Keratinocyte (primary cell): ENCODE results near the gene CAPSL. TPM values are rescaled to one million over a fixed set of nuclear protein-coding genes. Genes with fewer than 3 reads are reported as not detected.

Source experiments
- DNase-seq: peaks from one replicate; pipeline ENCODE4 v3.0.0-alpha.2; 2011; ENCODE audit warnings: low read depth, missing footprints, low spot score
- FAIRE-seq: peaks from 2 replicates; lab custom pipeline; 2011; peaks lifted over from hg19 to GRCh38; lab: Jason Lieb, UNC
- H2AFZ ChIP-seq: 2 replicates; pipeline ENCODE4 v1.6.0; 2012; ENCODE audit warnings: low read length, control low read depth, inconsistent platforms; ENCODE audit not compliant: control insufficient read depth
- H3K27ac ChIP-seq: 2 replicates; pipeline ENCODE4 v1.5.1; 2011; ENCODE audit warnings: low read length; ENCODE audit not compliant: control insufficient read depth, insufficient read depth
- H3K27me3 ChIP-seq: 3 replicates; pipeline ENCODE4 v1.6.0; 2011; ENCODE audit warnings: low read length; ENCODE audit not compliant: control insufficient read depth, insufficient read depth; ENCODE audit errors: extremely low read depth
- H3K36me3 ChIP-seq, 2 experiments: 2 replicates in 1 of 2; 3 replicates in 1 of 2; pipeline ENCODE4 v1.5.1; 2011; ENCODE audit warnings: low read length in 2 of 2, mild to moderate bottlenecking in 1 of 2; ENCODE audit not compliant: control insufficient read depth in 2 of 2, insufficient read depth in 2 of 2; ENCODE audit errors: extremely low read depth in 1 of 2
- H3K4me1 ChIP-seq: 3 replicates; pipeline ENCODE4 v1.5.1; 2011; ENCODE audit warnings: low read length; ENCODE audit not compliant: control insufficient read depth, insufficient read depth; ENCODE audit errors: extremely low read depth
- H3K4me2 ChIP-seq: 3 replicates; pipeline ENCODE4 v1.6.0; 2011; ENCODE audit warnings: low read depth, low read length; ENCODE audit not compliant: control insufficient read depth, insufficient read depth; ENCODE audit errors: extremely low read depth
- H3K4me3 ChIP-seq, 3 experiments: fragments of 200-600 bp in 1 of 3; sonication (generic) in 1 of 3; 2 replicates in 2 of 3; 3 replicates in 1 of 3; pipeline ENCODE4 v1.5.1; 2011 to 2016; ENCODE audit warnings: low read length in 3 of 3, mild to moderate bottlenecking in 3 of 3, control low read depth in 2 of 3, inconsistent platforms in 1 of 3, low read depth in 1 of 3, mixed read lengths in 1 of 3, mixed run types in 1 of 3, moderate library complexity in 1 of 3; ENCODE audit not compliant: control insufficient read depth in 2 of 3, insufficient read depth in 2 of 3; ENCODE audit errors: extremely low read depth in 1 of 3
- H3K79me2 ChIP-seq: 2 replicates; pipeline ENCODE4 v1.6.0; 2012; ENCODE audit warnings: low read length; ENCODE audit not compliant: control insufficient read depth, insufficient read depth
- H3K9ac ChIP-seq: 3 replicates; pipeline ENCODE4 v1.6.0; 2011; ENCODE audit warnings: low read length; ENCODE audit not compliant: control insufficient read depth, insufficient read depth; ENCODE audit errors: extremely low read depth
- H3K9me1 ChIP-seq: 3 replicates; pipeline ENCODE4 v1.6.0; 2011; ENCODE audit warnings: low read length; ENCODE audit not compliant: control insufficient read depth, insufficient read depth; ENCODE audit errors: extremely low read depth
- H3K9me3 ChIP-seq: 2 replicates; pipeline ENCODE4 v1.5.1; 2012; ENCODE audit warnings: low read depth, low read length; ENCODE audit not compliant: control insufficient read depth
- H4K20me1 ChIP-seq: 3 replicates; pipeline ENCODE4 v1.6.0; 2011; ENCODE audit warnings: low read length; ENCODE audit not compliant: control insufficient read depth, insufficient read depth; ENCODE audit errors: extremely low read depth
- EZH2 ChIP-seq: IDR thresholded peaks from one replicate; pipeline ENCODE4 v1.6.1; 2012; ENCODE audit warnings: inconsistent platforms, mild to moderate bottlenecking, low read length, moderate library complexity
- dilution Hi-C: fragments of 300-500 bp; cut with MboI; formaldehyde crosslinking; loops from one replicate; pipeline ENCODE4 v1.7.0; 2020; ENCODE audit warnings: low sequenced_read_pairs; ENCODE audit not compliant: extremely low pct_ligation_motif_present
- polyA plus RNA-seq, 5 experiments: library from polyadenylated mRNA; depleted of rRNA in 3 of 5; stranded (reverse) in 3 of 5; stranded (forward) in 1 of 5; unstranded in 1 of 5; fragments of >200 nt; gene quantifications; 1 replicate in 1 of 5; 2 replicates in 3 of 5; 3 replicates in 1 of 5; pipeline versions ENCODE4 v1.2.1 to v1.2.3, GENCODE V29; 2011 to 2012; ENCODE audit warnings: missing spikeins in 2 of 5, low read depth in 1 of 5, low replicate concordance in 1 of 5
- TF ChIP-seq, protein P1 (sequence below), 3 experiments: IDR thresholded peaks in 1 of 3; conservative IDR thresholded peaks in 1 of 3; optimal IDR thresholded peaks in 1 of 3; 2 replicates in 2 of 3; 3 replicates in 1 of 3; pipeline versions ENCODE3 to v1.5.1; 2011; ENCODE audit warnings: low read length in 3 of 3, mild to moderate bottlenecking in 3 of 3, moderate library complexity in 2 of 3, control low read depth in 1 of 3, inconsistent platforms in 1 of 3; ENCODE audit not compliant: insufficient read depth in 2 of 3; ENCODE audit errors: extremely low read depth in 1 of 3

The CAPSL gene
- polyA plus RNA-seq, 1 donor (not counting 4 experiments of a cell fraction or from before 2014, with no cell fraction given), result not detected

DNA sequence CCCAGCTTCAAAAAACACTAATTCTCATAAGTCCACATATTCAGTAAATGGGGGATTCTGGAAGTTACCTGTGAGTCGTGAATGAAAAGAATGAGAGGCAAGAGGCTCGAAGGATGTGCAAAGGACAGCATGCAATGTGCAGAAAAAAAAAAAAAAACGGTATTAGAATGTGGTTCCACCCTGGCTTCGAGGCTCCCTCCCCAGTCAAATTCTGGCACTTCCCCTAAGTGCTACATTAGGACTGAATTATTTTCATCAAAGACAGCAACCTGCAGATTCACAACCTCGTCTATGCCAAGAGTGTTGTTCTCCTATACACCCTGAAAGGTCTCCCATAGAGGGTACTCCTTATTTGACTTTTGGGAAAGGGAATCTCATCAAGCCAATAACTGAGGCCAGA is 16.5 kb downstream of the CAPSL start:
- H3K79me2 ChIP-seq, result no peaks in the 10 kb centered on the region
- FAIRE-seq (no peak), DNase-seq (no peak)
- no peak overlapping the region for H3K27ac ChIP-seq
- H3K9me3 ChIP-seq, result peaks cover 4% of the 10 kb centered on the region
- peaks cover 10% of the 10 kb centered on the region for H3K4me1 ChIP-seq
- no peak overlapping the region for H3K4me2 ChIP-seq
- H3K4me3 ChIP-seq, result no peak overlapping the region
- peaks cover 5% of the 10 kb centered on the region for H3K27me3 ChIP-seq
- dilution Hi-C loops, result no loop called here
- H4K20me1 ChIP-seq, result no peaks in the 10 kb centered on the region
- H3K36me3 ChIP-seq, result no peaks in the 10 kb centered on the region
- no peak overlapping the region for H3K9ac ChIP-seq
- H3K9me1 ChIP-seq, result no peaks in the 10 kb centered on the region
- H2AFZ ChIP-seq, result no peak overlapping the region
- TF ChIP-seq, protein P1, sequence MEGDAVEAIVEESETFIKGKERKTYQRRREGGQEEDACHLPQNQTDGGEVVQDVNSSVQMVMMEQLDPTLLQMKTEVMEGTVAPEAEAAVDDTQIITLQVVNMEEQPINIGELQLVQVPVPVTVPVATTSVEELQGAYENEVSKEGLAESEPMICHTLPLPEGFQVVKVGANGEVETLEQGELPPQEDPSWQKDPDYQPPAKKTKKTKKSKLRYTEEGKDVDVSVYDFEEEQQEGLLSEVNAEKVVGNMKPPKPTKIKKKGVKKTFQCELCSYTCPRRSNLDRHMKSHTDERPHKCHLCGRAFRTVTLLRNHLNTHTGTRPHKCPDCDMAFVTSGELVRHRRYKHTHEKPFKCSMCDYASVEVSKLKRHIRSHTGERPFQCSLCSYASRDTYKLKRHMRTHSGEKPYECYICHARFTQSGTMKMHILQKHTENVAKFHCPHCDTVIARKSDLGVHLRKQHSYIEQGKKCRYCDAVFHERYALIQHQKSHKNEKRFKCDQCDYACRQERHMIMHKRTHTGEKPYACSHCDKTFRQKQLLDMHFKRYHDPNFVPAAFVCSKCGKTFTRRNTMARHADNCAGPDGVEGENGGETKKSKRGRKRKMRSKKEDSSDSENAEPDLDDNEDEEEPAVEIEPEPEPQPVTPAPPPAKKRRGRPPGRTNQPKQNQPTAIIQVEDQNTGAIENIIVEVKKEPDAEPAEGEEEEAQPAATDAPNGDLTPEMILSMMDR (optimal IDR thresholded peaks at IDR 0.05 in 1 of 3, IDR thresholded peaks at IDR 0.05 in 1 of 3, conservative IDR thresholded peaks at IDR 0.05 in 1 of 3; ENCODE audit: extremely low read depth in 1 of 3, insufficient read depth in 2 of 3, low read length in 3 of 3), result peak in 1 of 3 experiments; percentile 9
- no peak for TF ChIP-seq EZH2

DNA sequence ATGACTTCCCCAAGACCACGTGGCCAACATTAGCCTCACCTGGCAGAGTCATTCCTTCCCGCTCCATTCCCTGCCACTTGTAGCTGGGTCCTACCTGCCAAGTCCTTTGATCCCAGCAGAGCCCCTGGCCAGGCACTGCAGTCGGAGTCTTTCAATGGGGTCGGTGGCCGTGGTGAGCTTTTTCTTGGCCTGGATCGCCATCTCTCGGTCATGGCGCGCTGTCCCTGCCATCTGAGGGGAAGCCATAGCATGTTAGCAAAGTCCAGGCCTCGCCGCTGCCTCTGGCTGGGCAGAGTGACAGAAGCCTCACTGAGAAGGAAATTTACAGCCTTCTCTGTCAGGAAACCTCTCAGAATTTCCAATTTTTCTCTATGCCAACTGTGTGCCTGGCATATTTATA is 17.5 kb downstream of the CAPSL start:
- H2AFZ ChIP-seq, result no peak overlapping the region
- no peak overlapping the region for H3K4me3 ChIP-seq
- H3K9me1 ChIP-seq, result no peaks in the 10 kb centered on the region
- no peaks in the 10 kb centered on the region for H3K79me2 ChIP-seq
- peaks cover 4% of the 10 kb centered on the region for H3K9me3 ChIP-seq
- DNase-seq, result no peak
- peaks cover 10% of the 10 kb centered on the region for H3K4me1 ChIP-seq
- no peak overlapping the region for H3K9ac ChIP-seq
- H3K27ac ChIP-seq, result no peak overlapping the region
- no peak overlapping the region for H3K4me2 ChIP-seq
- TF ChIP-seq EZH2, result no peak
- TF ChIP-seq, protein P1 (optimal IDR thresholded peaks at IDR 0.05 in 1 of 3, IDR thresholded peaks at IDR 0.05 in 1 of 3, conservative IDR thresholded peaks at IDR 0.05 in 1 of 3; ENCODE audit: extremely low read depth in 1 of 3, insufficient read depth in 2 of 3, low read length in 3 of 3), result peak in 1 of 3 experiments; percentile 5
- no peaks in the 10 kb centered on the region for H3K36me3 ChIP-seq
- peaks cover 5% of the 10 kb centered on the region for H3K27me3 ChIP-seq
- H4K20me1 ChIP-seq, result no peaks in the 10 kb centered on the region
- no peak for FAIRE-seq
- dilution Hi-C loops, result no loop called here
